Smooth muscle cell (in vitro differentiated cells): ENCODE data around the gene ARHGEF4. TPM values are rescaled to one million over a fixed set of nuclear protein-coding genes. Genes with fewer than 3 reads are reported as not detected.

Experiments used
- DNase-seq: peaks from one replicate; lab custom pipeline; 2025; ENCODE audit not compliant: unreplicated experiment; lab: John Stamatoyannopoulos, UW
- H2AFZ ChIP-seq: fragments of 200-600 bp; sonication (generic); 2 replicates; pipeline ENCODE4 v1.6.0; 2016; ENCODE audit warnings: antibody characterized with exemption, low read depth, mild to moderate bottlenecking
- H3F3A ChIP-seq: fragments of 200-600 bp; sonication (generic); 2 replicates; pipeline ENCODE4 v1.6.0; 2017; ENCODE audit warnings: antibody characterized with exemption, low read depth
- H3K27ac ChIP-seq: fragments of 200-600 bp; sonication (generic); 2 replicates; pipeline ENCODE4 v1.5.1; 2016; ENCODE audit warnings: low read depth, mild to moderate bottlenecking
- H3K27me3 ChIP-seq: fragments of 200-600 bp; sonication (generic); 2 replicates; pipeline ENCODE4 v1.6.1; 2016; ENCODE audit warnings: low read depth, mild to moderate bottlenecking
- H3K36me3 ChIP-seq: fragments of 200-600 bp; sonication (generic); 2 replicates; pipeline ENCODE4 v1.5.1; 2016; ENCODE audit warnings: low read depth
- H3K4me1 ChIP-seq: fragments of 200-600 bp; sonication (generic); 2 replicates; pipeline ENCODE4 v1.5.1; 2016; ENCODE audit warnings: low read depth
- H3K4me2 ChIP-seq: fragments of 200-600 bp; sonication (generic); 2 replicates; pipeline ENCODE4 v1.6.0; 2016; ENCODE audit warnings: mild to moderate bottlenecking
- H3K4me3 ChIP-seq: fragments of 200-600 bp; sonication (generic); 2 replicates; pipeline ENCODE4 v1.5.1; 2016; ENCODE audit warnings: mild to moderate bottlenecking
- H3K79me2 ChIP-seq: fragments of 200-600 bp; sonication (generic); 2 replicates; pipeline ENCODE4 v1.6.0; 2016; ENCODE audit warnings: low read depth, mild to moderate bottlenecking
- H3K9ac ChIP-seq: fragments of 200-600 bp; sonication (generic); 2 replicates; pipeline ENCODE4 v1.6.0; 2016; ENCODE audit warnings: low read depth
- H3K9me3 ChIP-seq: fragments of 200-600 bp; sonication (generic); replicated peaks from 2 replicates; pipeline ENCODE4 v1.5.1; 2016; ENCODE audit warnings: low read depth
- H4K20me1 ChIP-seq: fragments of 200-600 bp; sonication (generic); 2 replicates; pipeline ENCODE4 v1.6.0; 2016; ENCODE audit warnings: low read depth
- CTCF ChIP-seq: fragments of 200-600 bp; sonication (generic); IDR thresholded peaks from 2 replicates; pipeline ENCODE4 v1.5.1; 2017; ENCODE audit warnings: borderline replicate concordance, mild to moderate bottlenecking, antibody characterized with exemption; ENCODE audit not compliant: insufficient read depth, poor library complexity, severe bottlenecking
- WGBS: methylation state at CpG from one replicate; pipeline ENCODE4 v1.1.7; 2016; ENCODE audit warnings: low lambda C conversion rate; 5-methylcytosine and 5-hydroxymethylcytosine counted together
- polyA plus RNA-seq: library from polyadenylated mRNA; unstranded; fragments of >200 nt; fragmentation: Nextera tagmentation; extraction: Ambion mirVana; gene quantifications from 2 replicates; pipeline ENCODE4 v1.2.1, GENCODE V29; 2016
- total RNA-seq: library from RNA; depleted of rRNA; stranded (reverse); fragments of >200 nt; gene quantifications from 2 replicates; pipeline ENCODE4 v1.2.3, GENCODE V29; 2014

Gene ARHGEF4
- total and polyA plus RNA-seq, 2 experiments from 2014 or later: 14.9 to 16.0 TPM

- no peak for DNase-seq
- H3K27me3 ChIP-seq: no peaks in the 10 kb centered on the region
- H3K4me3 ChIP-seq: no peak overlapping the region
- peaks cover 4% of the 10 kb centered on the region for H4K20me1 ChIP-seq
- H3K36me3 ChIP-seq: no peaks in the 10 kb centered on the region
- H3K4me1 ChIP-seq: peaks cover 13% of the 10 kb centered on the region
- H3K9me3 ChIP-seq: no peaks in the 10 kb centered on the region
- H3K4me2 ChIP-seq: no peak overlapping the region
- no peaks in the 10 kb centered on the region for H3F3A ChIP-seq
- no peak overlapping the region for H3K9ac ChIP-seq
- 95% methylated on average over 9 of the region's 9 CpGs for WGBS
- H2AFZ ChIP-seq: no peak overlapping the region
- no peak for TF ChIP-seq CTCF
- no peaks in the 10 kb centered on the region for H3K79me2 ChIP-seq
- no peak overlapping the region for H3K27ac ChIP-seq
Observed at GRCh38 chr2:131039101-131039440, 202.4 kb downstream of the ARHGEF4 start.

- no peaks in the 10 kb centered on the region for H3K9me3 ChIP-seq
- H3K79me2 ChIP-seq: no peaks in the 10 kb centered on the region
- no peaks in the 10 kb centered on the region for H3F3A ChIP-seq
- peaks cover 4% of the 10 kb centered on the region for H4K20me1 ChIP-seq
- no peak overlapping the region for H3K4me2 ChIP-seq
- no peak overlapping the region for H3K27ac ChIP-seq
- TF ChIP-seq CTCF: no peak
- H3K36me3 ChIP-seq: no peaks in the 10 kb centered on the region
- H3K4me3 ChIP-seq: no peak overlapping the region
- no peak overlapping the region for H3K9ac ChIP-seq
- H3K4me1 ChIP-seq: peaks cover 9% of the 10 kb centered on the region
- WGBS: 95% methylated on average over 23 of the region's 23 CpGs
- no peak for DNase-seq
- no peaks in the 10 kb centered on the region for H3K27me3 ChIP-seq
- no peak overlapping the region for H2AFZ ChIP-seq
Observed at GRCh38 chr2:131039535-131039907, 202.8 kb downstream of the ARHGEF4 start.

- Histone ChIP-seq H3K36me3 (no peaks in the 10 kb centered on the region), H3K79me2 (no peaks in the 10 kb centered on the region), H3F3A (no peaks in the 10 kb centered on the region), H3K4me1 (peaks cover 8% of the 10 kb centered on the region), H3K9ac (no peak overlapping the region), H4K20me1 (peaks cover 4% of the 10 kb centered on the region), H3K4me3 (no peak overlapping the region), H2AFZ (no peak overlapping the region), H3K27ac (no peak overlapping the region), H3K4me2 (no peak overlapping the region), H3K9me3 (no peaks in the 10 kb centered on the region), H3K27me3 (no peaks in the 10 kb centered on the region)
- 96% methylated on average over 68 of the region's 75 CpGs for WGBS
- DNase-seq: no peak
- TF ChIP-seq CTCF: no peak
Observed at GRCh38 chr2:131039908-131040660, 203.4 kb downstream of the ARHGEF4 start.
